Measurements from ENCODE around the gene SCOC.

GRCh38 chr4:140342620-140343019 is 30.8 kb upstream of the SCOC start:
- TF ChIP-seq CTBP1 (IDR thresholded peaks at IDR 0.05; ENCODE audit: borderline replicate concordance) (no peak), FOXK2 (IDR thresholded peaks at IDR 0.05) (no peak), SP1 (IDR thresholded peaks at IDR 0.05) (no peak), SUZ12 (IDR thresholded peaks at IDR 0.05) (no peak), FOXM1 (IDR thresholded peaks at IDR 0.05; ENCODE audit: borderline replicate concordance) (no peak), LEF1 (IDR thresholded peaks at IDR 0.05; ENCODE audit: borderline replicate concordance) (no peak), HDGF (IDR thresholded peaks at IDR 0.05; ENCODE audit: borderline replicate concordance) (no peak), ARNT (IDR thresholded peaks at IDR 0.05) (no peak), FOXA1 (IDR thresholded peaks at IDR 0.05) (no peak), NFRKB (IDR thresholded peaks at IDR 0.05) (no peak)
